GM18520 (cell line): ENCODE measurements around the gene YBEY.
A peak's percentile ranks its signal among the peaks of the same experiment; 100 is the strongest.

Experiments
- ATAC-seq: cut with Tn5 transposase; IDR thresholded peaks from one replicate; pipeline ENCODE4 v1.9.1; 2021; ENCODE audit not compliant: unreplicated experiment

YBEY gene

DNA sequence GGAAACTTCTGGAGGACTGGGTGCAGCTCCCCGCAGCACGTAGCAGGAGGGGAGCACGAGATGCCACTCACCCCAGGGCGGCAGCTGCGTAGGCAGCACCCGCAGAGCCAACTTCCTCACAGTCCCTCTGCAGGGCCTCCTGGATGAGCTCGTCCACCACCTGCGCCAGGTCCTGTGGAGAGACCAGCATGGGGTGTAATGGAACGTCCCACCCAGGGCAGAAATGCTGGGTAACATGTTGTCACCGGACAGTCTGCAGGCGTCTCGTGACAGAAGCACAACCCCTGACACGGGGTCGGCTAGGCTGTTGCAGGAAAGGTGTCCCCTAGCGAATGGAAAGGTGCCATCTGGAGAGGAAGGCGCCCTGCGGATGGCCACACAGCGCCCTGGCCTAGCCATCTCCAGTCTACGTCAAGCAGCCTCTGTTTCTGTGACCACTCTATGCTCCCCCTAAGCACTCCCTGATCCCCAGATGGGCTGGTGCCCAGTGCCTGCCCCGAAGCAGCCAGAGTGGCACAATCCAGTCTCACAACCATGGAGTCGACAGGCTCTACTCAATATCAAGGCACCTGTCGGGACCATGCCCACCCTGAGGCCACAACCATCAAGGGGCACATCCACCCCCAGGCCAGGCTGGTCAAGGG, 22.0 kb upstream of the YBEY start:
- no peak for ATAC-seq

DNA sequence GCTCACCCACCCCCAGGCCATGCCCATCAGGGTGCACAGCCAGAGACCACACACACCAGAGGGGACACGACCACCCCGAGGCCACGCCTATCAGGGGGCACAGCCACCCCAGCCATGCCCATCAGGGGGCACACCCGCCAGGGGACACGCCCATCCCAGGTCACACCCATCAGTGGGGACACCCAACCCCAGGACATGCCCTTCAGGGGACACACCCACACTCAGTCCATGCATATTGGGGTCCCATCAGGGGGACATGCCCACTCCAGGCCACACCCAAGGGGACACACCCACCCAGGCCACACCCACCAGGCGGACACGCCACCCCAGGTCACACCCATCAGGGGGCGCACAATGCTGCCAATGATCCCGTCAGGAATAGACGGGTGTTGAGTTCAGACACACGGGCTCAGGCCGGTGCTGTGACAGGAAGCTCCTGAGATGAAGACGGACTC, 21.4 kb upstream of the YBEY start:
- no peak for ATAC-seq

DNA sequence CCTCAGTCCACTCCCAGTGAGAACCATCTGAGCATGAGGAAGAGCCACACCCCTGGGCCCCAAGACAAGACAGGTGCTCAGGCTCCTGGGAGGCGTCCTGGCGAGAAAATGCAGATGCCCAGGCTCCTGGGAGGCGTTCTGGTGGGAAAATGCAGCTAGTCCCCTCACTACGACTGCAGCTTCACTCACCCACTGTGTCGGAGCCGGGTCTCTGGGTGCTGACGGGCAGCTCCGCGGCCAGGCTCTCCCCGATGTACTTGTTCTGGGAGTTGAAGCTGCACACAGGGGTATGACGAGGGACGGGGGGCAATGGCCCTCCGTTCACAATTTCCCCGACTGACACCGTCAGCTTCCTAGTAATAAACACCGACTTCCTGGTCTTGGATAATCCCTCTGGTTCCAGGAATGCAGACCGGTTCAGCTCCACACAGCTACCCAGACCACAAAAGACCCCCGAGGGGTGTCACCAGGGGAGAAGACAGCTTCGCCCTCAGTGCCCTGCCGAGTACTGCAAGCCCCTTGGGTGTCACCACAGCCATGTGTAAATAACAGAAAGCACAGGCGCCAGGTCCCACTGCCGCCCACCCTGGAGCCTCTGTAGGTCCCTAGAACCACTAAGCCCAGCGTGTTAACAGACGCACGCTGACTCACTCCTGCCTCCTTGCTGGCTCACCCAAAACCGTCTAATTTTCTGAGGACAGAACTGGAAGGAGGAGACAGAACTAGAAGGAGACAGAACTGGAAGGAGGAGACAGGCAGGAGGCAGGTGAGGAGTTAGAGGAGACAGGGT, 20.2 kb upstream of the YBEY start:
- ATAC-seq: no peak

DNA sequence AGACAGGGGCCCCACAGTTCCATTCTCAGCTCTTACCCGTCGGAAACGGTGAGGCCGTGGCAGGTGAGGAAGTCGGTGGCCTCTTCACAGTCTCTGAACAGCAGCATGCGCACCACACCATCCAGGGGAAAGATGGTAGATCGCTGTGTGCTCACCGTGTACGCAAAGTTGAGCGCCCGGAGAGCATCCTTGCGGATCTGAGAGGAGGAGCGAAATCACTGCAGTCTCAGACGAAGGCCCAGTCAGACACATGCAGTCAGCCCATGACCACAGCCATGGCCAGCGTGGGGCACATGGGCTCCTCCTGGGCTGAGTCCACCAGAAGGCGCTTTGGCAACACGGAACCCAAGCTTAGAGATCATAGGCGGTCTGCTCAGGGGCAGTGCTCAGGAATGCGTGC, 19.2 kb upstream of the YBEY start:
- no peak for ATAC-seq

GRCh38 chr21:46268371-46268770, 17.8 kb upstream of the YBEY start:
- ATAC-seq: no peak

- ATAC-seq: no peak
Measured at GRCh38 chr21:46269466-46269865, 16.7 kb upstream of the YBEY start.

- no peak for ATAC-seq
Measured at GRCh38 chr21:46273341-46273740, 12.8 kb upstream of the YBEY start.

DNA sequence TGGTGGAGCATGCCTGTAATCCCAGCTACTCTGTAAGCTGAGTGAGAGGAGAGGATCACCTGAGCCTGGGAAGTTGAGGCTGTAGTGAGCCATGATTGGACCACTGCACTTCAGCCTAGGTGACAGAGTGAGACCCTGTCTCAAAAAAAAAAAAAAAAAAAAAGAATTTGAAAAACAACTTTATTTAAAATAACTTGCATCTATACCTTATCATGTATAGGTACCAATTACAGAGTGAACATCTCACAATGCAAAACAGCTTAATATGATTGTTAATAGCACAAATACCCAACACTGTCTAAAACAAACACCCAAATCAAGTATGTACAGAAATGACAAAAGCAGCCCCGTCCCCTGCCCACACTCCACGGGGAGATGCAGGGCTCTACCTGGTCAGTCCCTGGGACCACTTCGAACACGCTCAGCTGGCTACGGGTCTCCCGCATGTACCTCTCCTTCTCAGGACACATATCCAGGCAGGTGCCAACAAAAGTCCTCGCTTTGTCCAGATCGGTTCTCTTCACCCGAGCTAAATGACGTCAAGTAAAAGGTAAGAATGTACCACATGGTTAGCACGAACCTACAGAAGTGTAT, 11.2 kb upstream of the YBEY start:
- no peak for ATAC-seq

DNA sequence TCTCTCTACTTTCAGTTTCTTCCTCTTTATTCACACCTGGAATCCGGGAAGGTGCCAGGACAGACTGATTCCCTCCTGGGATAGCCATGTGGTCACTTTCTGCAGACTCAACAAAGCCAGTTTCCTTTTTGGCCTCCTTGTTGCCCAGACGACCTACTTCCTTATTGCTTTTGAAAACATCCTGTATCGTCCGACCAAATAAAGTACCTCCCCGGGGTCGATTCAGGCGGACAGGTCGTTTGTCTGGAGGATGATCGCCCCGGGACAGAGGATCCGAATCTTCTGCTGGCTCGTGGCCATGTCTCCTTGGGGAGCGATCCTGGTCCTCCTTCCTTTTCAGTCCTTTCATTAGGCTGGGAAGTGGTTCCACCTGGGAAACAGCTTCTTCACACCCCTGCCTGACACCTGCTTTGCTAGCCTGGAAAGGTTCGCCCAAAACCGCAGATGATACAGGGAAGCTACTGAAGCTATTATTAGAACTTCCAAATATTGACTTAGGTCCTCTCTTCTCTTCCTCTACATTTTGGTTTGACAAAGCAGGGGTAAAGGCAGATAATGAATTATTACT, 2.0 kb upstream of the YBEY start:
- no peak for ATAC-seq

DNA sequence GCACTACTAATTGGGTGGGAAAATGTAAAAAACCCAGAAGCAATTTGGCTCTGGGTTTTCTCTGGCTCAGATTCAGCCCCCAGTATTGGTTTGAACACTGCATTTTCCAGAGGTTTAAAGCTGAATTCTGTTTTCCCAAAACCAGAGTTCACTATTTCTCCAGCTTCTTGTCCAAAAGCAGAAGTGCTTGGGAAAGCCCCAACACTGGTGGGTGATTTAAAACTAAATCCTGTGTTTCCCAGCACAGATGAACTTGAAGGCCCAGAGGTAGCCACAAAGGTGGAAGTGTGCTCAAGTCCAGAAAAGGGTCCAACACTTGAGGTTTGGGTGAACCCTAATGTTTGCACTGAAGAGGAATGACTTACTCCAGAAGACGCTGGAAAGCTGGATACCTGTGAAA, 1.4 kb upstream of the YBEY start:
- no peak for ATAC-seq

GRCh38 chr21:46285206-46285661, 908 bp upstream of the YBEY start, which contains the start of gene MCM3AP:
Gene MCM3AP (minus strand): TSS chr21:46285611. CDS start chr21:46285286, 325 bp downstream.
- no peak for ATAC-seq

DNA sequence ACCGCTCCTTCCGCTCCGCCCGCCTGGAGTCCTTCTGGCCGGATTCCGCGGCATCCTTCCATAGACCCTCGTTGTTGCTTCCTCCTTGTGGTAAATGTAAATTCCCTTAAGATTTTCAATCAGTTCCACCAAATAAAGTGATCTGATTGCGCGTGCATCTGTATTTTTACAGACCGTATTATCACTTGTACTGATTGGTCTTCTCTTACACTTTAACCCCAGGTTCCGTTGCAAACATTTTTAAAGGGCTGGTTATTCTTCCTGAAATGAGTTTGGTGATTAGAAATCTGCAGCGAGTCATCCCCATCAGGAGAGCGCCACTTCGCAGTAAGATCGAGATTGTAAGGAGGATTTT, 483 bp downstream of the YBEY start:
- no peak for ATAC-seq

DNA sequence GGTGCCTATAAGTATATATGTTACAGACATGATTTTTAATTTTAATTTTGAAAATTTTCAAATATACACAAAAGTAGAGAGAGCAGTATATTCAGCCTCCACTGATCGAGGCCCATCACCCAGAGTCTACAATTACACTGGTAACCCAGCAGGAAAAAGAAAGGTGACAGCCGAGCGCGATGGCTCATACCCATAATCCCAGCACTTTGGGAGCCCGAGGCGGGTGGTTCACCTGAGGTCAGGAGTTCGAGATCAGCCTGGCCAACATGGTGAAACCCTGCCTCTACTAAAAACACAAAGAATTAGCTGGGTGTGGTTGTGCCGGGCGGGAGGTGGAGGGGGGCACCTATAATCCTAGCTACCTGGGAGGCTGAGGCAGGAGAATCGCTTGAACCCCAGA, 1.4 kb downstream of the YBEY start:
- no peak for ATAC-seq

- ATAC-seq: no peak
Measured at GRCh38 chr21:46289655-46290179, 3.6 kb downstream of the YBEY start.

- no peak for ATAC-seq
Measured at GRCh38 chr21:46291561-46291960, 5.4 kb downstream of the YBEY start.

- ATAC-seq: no peak
Measured at GRCh38 chr21:46294647-46295176, 8.6 kb downstream of the YBEY start.

DNA sequence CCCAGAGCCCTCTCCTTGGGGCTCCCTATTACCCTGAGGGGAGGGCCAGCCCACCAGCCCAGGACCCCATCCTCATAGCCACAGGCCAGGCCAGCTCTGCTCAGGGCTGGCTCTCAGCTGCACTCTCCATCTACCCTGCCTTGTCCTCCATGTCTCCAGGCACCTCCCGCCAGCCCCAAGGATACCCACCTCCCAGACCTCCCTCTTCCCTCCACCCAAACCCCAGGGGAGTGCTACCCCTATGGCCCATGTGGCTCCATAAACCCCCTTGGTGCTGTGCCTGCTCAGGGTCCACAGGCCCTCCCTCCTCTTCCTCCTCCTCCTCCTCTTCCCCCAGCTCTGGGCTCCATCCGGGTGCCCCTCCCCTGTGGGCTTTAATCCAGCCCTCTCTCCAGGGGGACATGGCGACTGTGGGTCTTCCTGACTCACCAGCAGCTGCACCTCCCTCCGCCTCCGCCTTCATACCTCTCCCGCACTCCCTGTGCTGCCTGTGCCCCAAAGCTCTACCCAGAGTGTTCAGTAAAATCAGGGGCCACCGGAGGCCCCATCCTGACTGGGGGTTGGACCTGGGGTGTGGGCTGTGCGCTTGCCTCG, 9.1 kb downstream of the YBEY start:
- ATAC-seq: no peak

- ATAC-seq: peak; percentile 37
Measured at GRCh38 chr21:46295996-46296752, 10.0 kb downstream of the YBEY start.

GRCh38 chr21:46297338-46298271, 11.5 kb downstream of the YBEY start:
- no peak for ATAC-seq
